HL-60/S4 treated with phorbol 12-myristate 13-acetate at 8.2 ng/mL for 4 days and 3 days (cell line): ENCODE results near the gene CTSD.

Experiments used
- in situ Hi-C: fragments of 300-500 bp; cut with MboI; formaldehyde crosslinking; loops from 2 replicates; pipeline ENCODE4 v1.15.0; 2022; ENCODE audit warnings: low sequenced_read_pairs

The CTSD gene

GRCh38 chr11:1746511-1746931 is 17.2 kb downstream of the CTSD start:
- in situ Hi-C loops, result no loop called here

- in situ Hi-C loops, result no loop called here
These were observed 17.9 kb downstream of the CTSD start for GRCh38 chr11:1745701-1746320.

GRCh38 chr11:1744891-1745700 is 18.6 kb downstream of the CTSD start:
- in situ Hi-C loops, result no loop called here

- in situ Hi-C loops, result no loop called here
These were observed 19.4 kb downstream of the CTSD start for GRCh38 chr11:1744137-1744886.

GRCh38 chr11:1743585-1744136 is 20.1 kb downstream of the CTSD start:
- in situ Hi-C loops, result no loop called here

GRCh38 chr11:1742869-1743584 is 20.7 kb downstream of the CTSD start:
- in situ Hi-C loops, result no loop called here

GRCh38 chr11:1742371-1742770 is 21.4 kb downstream of the CTSD start:
- in situ Hi-C loops, result no loop called here

GRCh38 chr11:1741741-1742140 is 22.0 kb downstream of the CTSD start:
- in situ Hi-C loops, result no loop called here

- in situ Hi-C loops, result no loop called here
These were observed 22.8 kb downstream of the CTSD start for GRCh38 chr11:1740786-1741530.

GRCh38 chr11:1739576-1739975 is 24.2 kb downstream of the CTSD start:
- in situ Hi-C loops, result no loop called here

- in situ Hi-C loops, result no loop called here
These were observed 25.3 kb downstream of the CTSD start for GRCh38 chr11:1738380-1738779.

- in situ Hi-C loops, result no loop called here
These were observed 26.5 kb downstream of the CTSD start for GRCh38 chr11:1737080-1737757.

- in situ Hi-C loops, result no loop called here
These were observed 27.2 kb downstream of the CTSD start for GRCh38 chr11:1736447-1736992.

GRCh38 chr11:1735271-1735670 is 28.5 kb downstream of the CTSD start:
- in situ Hi-C loops, result no loop called here

GRCh38 chr11:1734641-1735081 is 29.1 kb downstream of the CTSD start:
- in situ Hi-C loops, result no loop called here

- in situ Hi-C loops, result no loop called here
These were observed 29.7 kb downstream of the CTSD start for GRCh38 chr11:1733716-1734640.

- in situ Hi-C loops, result no loop called here
These were observed 30.6 kb downstream of the CTSD start for GRCh38 chr11:1733009-1733715.
